Fibroblast of villous mesenchyme (primary cell): ENCODE measurements around the gene FOXA1. TPM values are rescaled to one million over a fixed set of nuclear protein-coding genes. Genes with fewer than 3 reads are reported as not detected.
A peak's percentile ranks its signal among the peaks of the same experiment; 100 is the strongest.

Source experiments
- DNase-seq: peaks from one replicate; pipeline ENCODE4 v3.0.0-alpha.2; 2010; ENCODE audit warnings: low read depth
- H3K4me3 ChIP-seq: 2 replicates; pipeline ENCODE4 v1.5.1; 2011; ENCODE audit warnings: low read depth, mild to moderate bottlenecking, low read length
- total RNA-seq: library from RNA; depleted of rRNA; stranded (reverse); fragments of >200 nt; gene quantifications from 2 replicates; pipeline ENCODE4 v1.2.3, GENCODE V29; 2012
- TF ChIP-seq, protein P1 (sequence below): IDR thresholded peaks from 2 replicates; pipeline ENCODE4 v1.5.1; 2012; ENCODE audit warnings: low read depth, mild to moderate bottlenecking, low read length; ENCODE audit not compliant: insufficient read depth

The FOXA1 gene
- total RNA-seq, 1 donor: not detected

DNA sequence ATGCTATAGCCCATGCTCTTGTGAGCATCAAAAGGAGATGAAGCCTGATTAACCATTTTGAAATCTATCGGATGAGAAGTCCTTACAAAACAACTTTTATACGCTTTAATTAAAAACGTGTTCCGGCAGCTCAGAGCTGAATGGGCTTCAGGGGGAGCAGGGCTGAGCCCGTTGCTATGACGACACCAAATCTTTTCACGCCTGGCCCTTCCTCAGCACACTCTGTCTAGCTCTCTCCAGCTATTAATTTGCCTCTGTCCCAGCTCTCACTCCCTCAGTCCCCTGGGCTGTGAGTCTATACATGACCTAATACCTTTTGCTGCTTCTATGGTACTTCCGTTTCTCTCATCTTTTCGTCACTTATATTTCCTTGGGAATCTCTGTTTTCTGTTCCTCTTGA lies 15.8 kb downstream of the FOXA1 start:
- no peak overlapping the region for H3K4me3 ChIP-seq
- TF ChIP-seq, protein P1, sequence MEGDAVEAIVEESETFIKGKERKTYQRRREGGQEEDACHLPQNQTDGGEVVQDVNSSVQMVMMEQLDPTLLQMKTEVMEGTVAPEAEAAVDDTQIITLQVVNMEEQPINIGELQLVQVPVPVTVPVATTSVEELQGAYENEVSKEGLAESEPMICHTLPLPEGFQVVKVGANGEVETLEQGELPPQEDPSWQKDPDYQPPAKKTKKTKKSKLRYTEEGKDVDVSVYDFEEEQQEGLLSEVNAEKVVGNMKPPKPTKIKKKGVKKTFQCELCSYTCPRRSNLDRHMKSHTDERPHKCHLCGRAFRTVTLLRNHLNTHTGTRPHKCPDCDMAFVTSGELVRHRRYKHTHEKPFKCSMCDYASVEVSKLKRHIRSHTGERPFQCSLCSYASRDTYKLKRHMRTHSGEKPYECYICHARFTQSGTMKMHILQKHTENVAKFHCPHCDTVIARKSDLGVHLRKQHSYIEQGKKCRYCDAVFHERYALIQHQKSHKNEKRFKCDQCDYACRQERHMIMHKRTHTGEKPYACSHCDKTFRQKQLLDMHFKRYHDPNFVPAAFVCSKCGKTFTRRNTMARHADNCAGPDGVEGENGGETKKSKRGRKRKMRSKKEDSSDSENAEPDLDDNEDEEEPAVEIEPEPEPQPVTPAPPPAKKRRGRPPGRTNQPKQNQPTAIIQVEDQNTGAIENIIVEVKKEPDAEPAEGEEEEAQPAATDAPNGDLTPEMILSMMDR: no peak
- DNase-seq: no peak

DNA sequence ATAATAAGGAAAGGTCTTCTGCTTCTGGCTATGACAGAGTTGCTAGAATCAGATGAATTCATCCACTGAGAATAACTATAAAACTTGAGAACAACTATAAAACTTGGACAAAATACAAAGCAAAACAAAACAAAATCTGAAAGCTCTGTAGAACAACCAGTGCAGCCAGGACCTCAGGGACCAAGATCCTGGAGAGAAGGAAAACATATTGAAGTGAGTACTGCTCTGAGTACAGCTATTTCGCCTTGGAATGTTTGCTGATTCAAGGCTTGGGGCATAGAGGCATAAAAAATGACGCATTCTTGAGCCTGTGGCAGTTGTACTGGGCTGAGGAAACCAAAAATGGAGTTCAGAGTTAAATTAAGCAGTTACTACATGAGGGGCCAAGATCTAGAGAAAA lies 21.7 kb downstream of the FOXA1 start:
- no peak overlapping the region for H3K4me3 ChIP-seq
- no peak for DNase-seq
- TF ChIP-seq, protein P1: no peak

DNA sequence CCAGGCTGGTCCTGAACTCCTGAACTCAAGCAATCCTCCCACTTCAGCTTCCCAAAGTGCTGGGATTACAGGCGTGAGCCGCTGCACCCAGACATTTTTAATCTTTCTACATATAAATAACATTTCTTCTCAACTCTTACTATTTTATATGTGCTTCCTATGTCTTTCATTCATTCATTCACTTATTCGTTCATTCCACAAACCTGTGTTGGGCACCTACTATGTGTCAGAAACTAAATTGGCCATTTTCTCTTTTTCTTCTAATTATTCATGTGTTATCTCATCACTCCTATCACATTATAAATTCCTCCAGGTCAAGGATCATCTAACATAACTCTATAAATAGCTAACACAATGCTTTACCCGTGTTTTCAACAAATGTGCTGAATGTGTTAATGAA lies 23.7 kb downstream of the FOXA1 start:
- H3K4me3 ChIP-seq: no peak overlapping the region
- no peak for DNase-seq
- TF ChIP-seq, protein P1: no peak

DNA sequence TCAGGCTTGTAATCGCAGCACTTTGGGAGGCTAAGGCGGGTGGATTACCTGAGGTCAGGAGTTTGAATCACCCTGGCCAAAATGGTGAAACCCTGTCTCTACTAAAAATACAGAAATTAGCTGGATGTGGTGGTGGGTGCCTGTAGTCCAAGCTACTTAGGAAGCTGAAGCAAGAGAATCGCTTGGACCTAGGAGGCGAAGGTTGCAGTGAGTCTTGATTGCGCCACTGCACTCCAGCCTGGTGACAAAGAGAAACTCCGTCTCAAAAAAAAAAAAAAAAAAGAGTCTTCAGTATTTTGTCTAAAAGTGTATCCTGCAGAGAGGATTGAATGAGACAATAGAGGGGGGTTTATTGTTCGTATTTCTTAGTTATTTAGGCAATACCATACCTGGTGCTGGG lies 25.3 kb downstream of the FOXA1 start:
- TF ChIP-seq, protein P1: no peak

DNA sequence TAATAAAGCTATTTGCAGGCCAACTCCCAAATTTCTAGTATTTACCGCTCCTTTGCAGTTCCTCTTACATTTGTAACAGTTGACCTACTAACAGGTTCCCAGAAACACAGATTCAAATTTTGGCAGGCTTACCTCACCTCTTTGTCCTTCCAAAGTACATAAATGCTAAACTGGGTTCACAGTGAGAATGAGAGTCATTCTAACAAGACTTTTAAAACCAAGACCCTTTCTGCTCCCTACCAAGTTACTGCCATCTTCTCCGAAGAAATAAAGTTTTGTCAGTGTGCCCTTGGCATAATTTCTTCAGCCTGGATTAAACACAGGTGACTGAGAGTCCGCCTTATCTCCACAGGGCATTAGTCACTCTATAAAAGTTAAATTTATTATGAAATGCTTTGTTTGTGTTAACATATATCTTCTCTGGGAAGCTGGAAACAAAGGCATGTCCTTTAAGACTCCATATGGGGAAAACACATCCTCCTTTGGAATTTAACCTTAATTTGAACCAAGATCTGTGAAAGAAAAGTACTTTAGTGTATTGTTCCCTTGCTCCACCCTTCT lies 28.2 kb downstream of the FOXA1 start:
- H3K4me3 ChIP-seq: no peak overlapping the region
- DNase-seq: no peak
- TF ChIP-seq, protein P1: no peak

More for the DNA sequence above, 25.3 kb downstream of the FOXA1 start:
- no peak overlapping the region for H3K4me3 ChIP-seq
- DNase-seq: no peak

DNA sequence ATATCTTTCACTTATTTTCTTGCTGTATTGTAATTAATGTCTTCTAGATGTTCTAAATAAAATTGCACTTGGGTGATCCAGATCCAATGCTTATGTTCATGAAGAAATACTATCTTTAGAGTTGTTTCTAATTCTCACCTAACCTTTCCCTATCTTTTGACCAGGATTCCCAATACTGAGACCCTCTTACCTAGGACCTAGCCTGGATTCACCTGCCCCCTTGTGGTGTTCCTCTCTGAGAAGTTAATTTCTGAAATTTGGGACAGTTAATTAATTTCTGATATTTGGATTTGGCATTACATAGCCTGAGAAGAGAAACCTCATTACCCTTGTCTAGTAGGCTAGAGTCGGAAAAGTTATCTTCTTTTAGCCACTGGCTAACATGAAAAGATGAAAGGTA lies 29.5 kb downstream of the FOXA1 start:
- TF ChIP-seq, protein P1: peak; percentile 33
- no peak for DNase-seq
- no peak overlapping the region for H3K4me3 ChIP-seq

DNA sequence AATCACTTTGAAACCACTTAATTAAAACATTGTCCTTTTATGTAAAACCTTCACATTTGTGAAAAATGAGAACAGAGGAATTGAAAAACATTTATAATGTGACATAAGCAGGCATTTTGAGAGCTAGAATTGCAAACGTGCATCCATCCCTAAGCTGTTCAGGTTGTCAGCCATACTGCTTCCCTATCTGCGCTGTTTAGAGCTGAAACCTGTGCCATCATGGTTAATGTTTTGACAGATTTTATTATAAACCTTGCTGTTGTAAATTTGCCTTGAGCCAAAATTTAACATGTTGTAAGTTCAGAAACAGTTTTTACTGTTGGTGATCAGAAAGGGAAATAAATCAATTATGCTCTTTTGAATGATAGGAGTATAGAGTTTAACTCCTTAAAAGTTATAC lies 31.9 kb downstream of the FOXA1 start:
- H3K4me3 ChIP-seq: no peak overlapping the region

More for the DNA sequence above, 31.9 kb downstream of the FOXA1 start:
- TF ChIP-seq, protein P1: no peak
- no peak for DNase-seq
